HG02571 (cell line): Measurements from ENCODE around the gene MRPL48.
"Not testable (repeated sequence)": the region's sequence is repeated elsewhere in the genome, so short reads cannot be mapped to it uniquely, and the experiment has no call there.

Experiments used
- ATAC-seq: cut with Tn5 transposase; IDR thresholded peaks from one replicate; pipeline ENCODE4 v1.9.1; 2021; ENCODE audit warnings: mild to moderate bottlenecking, moderate library complexity; ENCODE audit not compliant: unreplicated experiment

MRPL48 gene

GRCh38 chr11:73838443-73839122 lies 50.9 kb downstream of the MRPL48 start:
- ATAC-seq = no peak

- no peak for ATAC-seq
These were observed 51.4 kb downstream of the MRPL48 start for GRCh38 chr11:73839123-73839457.

GRCh38 chr11:73851046-73851764 lies 63.5 kb downstream of the MRPL48 start:
- ATAC-seq = no peak

- ATAC-seq = no peak
These were observed 64.4 kb downstream of the MRPL48 start for GRCh38 chr11:73852049-73852448.

GRCh38 chr11:73854680-73855079 lies 67.0 kb downstream of the MRPL48 start:
- ATAC-seq = no peak

- ATAC-seq = no peak
These were observed 68.4 kb downstream of the MRPL48 start for GRCh38 chr11:73856031-73856567.

- no peak for ATAC-seq
These were observed 72.0 kb downstream of the MRPL48 start for GRCh38 chr11:73859671-73860070.

- ATAC-seq = no peak
These were observed 72.5 kb downstream of the MRPL48 start for GRCh38 chr11:73860202-73860601.

- no peak for ATAC-seq
These were observed 75.3 kb downstream of the MRPL48 start for GRCh38 chr11:73862986-73863385.

GRCh38 chr11:73866095-73866579 lies 78.5 kb downstream of the MRPL48 start:
- no peak for ATAC-seq

- no peak for ATAC-seq
These were observed 78.9 kb downstream of the MRPL48 start for GRCh38 chr11:73866586-73866996.

GRCh38 chr11:73869332-73869949 lies 81.8 kb downstream of the MRPL48 start:
- ATAC-seq = no peak

GRCh38 chr11:73870261-73870660 lies 82.6 kb downstream of the MRPL48 start:
- no peak for ATAC-seq

GRCh38 chr11:73872749-73873357 lies 85.2 kb downstream of the MRPL48 start:
- ATAC-seq = no peak

- no peak for ATAC-seq
These were observed 87.7 kb downstream of the MRPL48 start for GRCh38 chr11:73875380-73875779.

GRCh38 chr11:73875840-73876239 lies 88.2 kb downstream of the MRPL48 start:
- ATAC-seq = no peak

GRCh38 chr11:73876424-73877310 lies 89.0 kb downstream of the MRPL48 start, which contains the start of the genes COA4 and PAAF1:
Gene COA4 (minus strand): TSS chr11:73876846. CDS start chr11:73873378, 3,468 bp downstream.
Gene PAAF1 (plus strand): TSS chr11:73876999. CDS start chr11:73877022, 23 bp downstream.
- peak; percentile 96 for ATAC-seq

GRCh38 chr11:73878771-73879170 lies 91.1 kb downstream of the MRPL48 start:
- no peak for ATAC-seq

GRCh38 chr11:73880449-73880848 lies 92.8 kb downstream of the MRPL48 start:
- ATAC-seq = not testable (repeated sequence)

GRCh38 chr11:73883856-73884255 lies 96.2 kb downstream of the MRPL48 start:
- no peak for ATAC-seq
